Measurements from ENCODE around the gene HES1.

DNA sequence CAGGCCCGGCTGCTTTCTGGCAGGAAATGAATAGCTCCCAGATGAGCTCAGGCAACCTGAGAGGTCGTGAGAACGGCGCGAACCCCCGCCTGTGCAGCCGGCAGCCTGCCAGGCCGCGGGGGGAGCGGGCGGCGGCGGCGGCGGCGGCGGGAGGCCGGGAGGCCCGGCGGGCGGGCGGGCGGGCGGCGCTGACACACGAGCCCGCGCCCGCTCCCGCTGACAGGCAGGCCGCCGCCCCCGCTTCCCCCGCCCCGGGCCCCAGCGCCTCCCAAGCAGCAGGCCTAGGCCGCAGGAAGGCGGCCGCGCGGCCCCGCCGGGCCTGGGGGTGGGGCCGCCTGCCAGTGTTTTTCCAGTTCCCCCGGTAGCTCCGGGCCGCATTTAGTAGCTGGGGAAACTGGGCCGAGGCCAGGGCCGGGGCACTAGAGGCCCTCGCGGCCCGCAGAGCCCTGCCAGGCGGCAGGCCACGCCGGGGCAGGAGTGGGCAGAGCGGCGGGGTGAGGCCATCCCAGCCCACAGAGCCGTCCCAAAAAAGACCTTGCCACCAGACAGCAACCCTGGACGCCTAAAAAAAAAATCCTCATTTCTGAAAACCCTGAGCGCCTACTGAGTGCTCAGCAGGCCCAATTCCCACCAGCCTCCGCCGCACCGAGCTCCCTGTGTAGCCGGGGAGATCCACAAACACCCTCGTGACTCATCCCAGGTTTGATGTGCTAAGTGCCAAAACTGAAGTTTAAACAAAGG, 5.6 kb downstream of the HES1 start:
- no peak for TF ChIP-seq EZH2 (IDR thresholded peaks at IDR 0.05; ENCODE audit: low read length)
- TF ChIP-seq, protein P1, sequence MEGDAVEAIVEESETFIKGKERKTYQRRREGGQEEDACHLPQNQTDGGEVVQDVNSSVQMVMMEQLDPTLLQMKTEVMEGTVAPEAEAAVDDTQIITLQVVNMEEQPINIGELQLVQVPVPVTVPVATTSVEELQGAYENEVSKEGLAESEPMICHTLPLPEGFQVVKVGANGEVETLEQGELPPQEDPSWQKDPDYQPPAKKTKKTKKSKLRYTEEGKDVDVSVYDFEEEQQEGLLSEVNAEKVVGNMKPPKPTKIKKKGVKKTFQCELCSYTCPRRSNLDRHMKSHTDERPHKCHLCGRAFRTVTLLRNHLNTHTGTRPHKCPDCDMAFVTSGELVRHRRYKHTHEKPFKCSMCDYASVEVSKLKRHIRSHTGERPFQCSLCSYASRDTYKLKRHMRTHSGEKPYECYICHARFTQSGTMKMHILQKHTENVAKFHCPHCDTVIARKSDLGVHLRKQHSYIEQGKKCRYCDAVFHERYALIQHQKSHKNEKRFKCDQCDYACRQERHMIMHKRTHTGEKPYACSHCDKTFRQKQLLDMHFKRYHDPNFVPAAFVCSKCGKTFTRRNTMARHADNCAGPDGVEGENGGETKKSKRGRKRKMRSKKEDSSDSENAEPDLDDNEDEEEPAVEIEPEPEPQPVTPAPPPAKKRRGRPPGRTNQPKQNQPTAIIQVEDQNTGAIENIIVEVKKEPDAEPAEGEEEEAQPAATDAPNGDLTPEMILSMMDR (optimal IDR thresholded peaks at IDR 0.05 in 1 of 3, IDR thresholded peaks at IDR 0.05 in 1 of 3, conservative IDR thresholded peaks at IDR 0.05 in 1 of 3; ENCODE audit: extremely low read depth in 1 of 3, insufficient read depth in 2 of 3, low read length in 3 of 3): no peak

Measured in keratinocyte (primary cell).